Heart right ventricle (tissue), 16 donors: ENCODE results near the gene NEU4. TPM values are rescaled to one million over a fixed set of nuclear protein-coding genes. Genes with fewer than 3 reads are reported as not detected.

ENCODE experiments used
- ATAC-seq, 8 donors: fragments of 200-7000 bp; cut with Tn5 transposase; one replicate each; pipeline ENCODE4 v1.9.1; 2020; ENCODE audit warnings: mild to moderate bottlenecking in 8 of 8, moderate library complexity in 8 of 8, moderate number of reproducible peaks in 1 of 8
- DNase-seq, 2 donors: peaks; one replicate each; pipeline ENCODE4 v3.0.0-alpha.2; 2020
- H3K27ac ChIP-seq, 10 donors: fragments of 200-600 bp; sonication (generic) in 2 of 10; one replicate each; pipeline versions ENCODE4 v1.5.0 to v1.8.0; 2020 to 2022; ENCODE audit warnings: mild to moderate bottlenecking in 3 of 10
- H3K27me3 ChIP-seq, 7 donors: fragments of 200-600 bp; one replicate each; pipeline ENCODE4 v1.8.0; 2021 to 2022; ENCODE audit warnings: mild to moderate bottlenecking in 2 of 7
- H3K36me3 ChIP-seq, 9 donors: fragments of 200-600 bp; sonication (generic) in 1 of 9; one replicate each; pipeline versions ENCODE4 v1.5.0 to v1.8.0; 2020 to 2022; ENCODE audit warnings: mild to moderate bottlenecking in 2 of 9
- H3K4me1 ChIP-seq, 9 donors: fragments of 200-600 bp; sonication (generic) in 1 of 9; one replicate each; pipeline versions ENCODE4 v1.5.0 to v1.8.0; 2020 to 2022; ENCODE audit warnings: mild to moderate bottlenecking in 4 of 9
- H3K4me3 ChIP-seq, 10 donors: fragments of 200-600 bp; sonication (generic) in 2 of 10; one replicate each; pipeline versions ENCODE4 v1.5.0 to v1.8.0; 2020 to 2022; ENCODE audit warnings: mild to moderate bottlenecking in 7 of 10, moderate library complexity in 2 of 10
- H3K9me3 ChIP-seq, 11 donors: fragments of 200-600 bp in 10 of 11; sonication (generic) in 2 of 11; one replicate each; pipeline versions ENCODE4 v1.5.0 to v1.8.0; 2013 to 2022; ENCODE audit warnings: mild to moderate bottlenecking in 2 of 11, control low read depth in 1 of 11, moderate library complexity in 1 of 11
- CTCF ChIP-seq, 9 donors: fragments of 200-600 bp; sonication (generic) in 2 of 9; IDR thresholded peaks; one replicate each; pipeline versions ENCODE4 v1.5.0 to v1.8.0; 2021 to 2022; ENCODE audit warnings: antibody characterized with exemption in 9 of 9, mild to moderate bottlenecking in 5 of 9, moderate library complexity in 1 of 9
- WGBS, 2 donors: extraction: QIAGEN DNeasy Blood & Tissue Kit; methylation state at CpG; one replicate each; pipeline ENCODE4 v1.1.7; 2013; ENCODE audit warnings: inconsistent platforms in 1 of 2; 5-methylcytosine and 5-hydroxymethylcytosine counted together
- intact Hi-C, 10 donors: fragments of 100-400 bp; cut with DNase I; formaldehyde crosslinking; loops; one replicate each; pipeline versions ENCODE4 v1.11.1 to v1.14.2; 2022
- polyA plus RNA-seq, 2 donors: library from polyadenylated mRNA; stranded (reverse); fragments of 200-250 nt; gene quantifications; one replicate each; pipeline ENCODE4 v1.2.3, GENCODE V29; 2013
- total RNA-seq, 10 donors: library from RNA; stranded (reverse); fragmentation: NEBNext Ultra II Directional in 3 of 10; extraction: Animal tissue kit (Norgen Biotek cat#: 25700) in 3 of 10; gene quantifications; one replicate each; pipeline versions ENCODE4 v1.2.1 to v1.2.4, GENCODE V29; 2021 to 2023
- donor health status: Arrhythmogenic right ventricular cardiomyopathy.
- donor health status: ischemic (EF 13 %, LVEDD 7.1; RV severe dilation, severe dysfunction).
- donor health status: healthy with polysubstance abuse.
- donor health status: DM: no; HTN: yes; CAD: no.
- donor health status: DM: no; HTN: no; CAD: no.
- donor health status: ischemic (EF 25% LVEDD 6.9; RV normal size, moderate dysfunction).
- donor health status: ischemic (EF 25% LVEDD 5.7; RV mildly dilated, moderate dysfunction).
- donor health status: healthy.
- donor health status: DM: yes; HTN: yes; CAD: no.
- donor health status: Ischemic cardiomyopathy.
- donor health status: ischemic (EF 35%, LVEDD 5.7; RV mildly dilated, moderate dysfunction).
- donor health status: nonischemic (EF 11% LVEDD 7.7; RV severe dilation, severe dysfunction).
- donor health status: DM: yes; HTN: yes; CAD: no.
- donor health status: PGD.
- donor health status: ischemic (EF 29% LVEDD 5.4; RV normal size, mild dysfunction).
- donor health status: nonischemic (EF 23%, LVEDD 6.1; RV moderate dilation, normal function).

Gene NEU4
- total and polyA plus RNA-seq, 12 donors: 0.07 to 1.2 (median 0.46) TPM; not detected in 2

GRCh38 chr2:241811201-241811951 is 2.4 kb downstream of the NEU4 start:
- Histone ChIP-seq H3K4me1 (peaks cover 3 to 28% (median 18%) of the 10 kb centered on the region in 9 donors), H3K4me3 (peak overlapping the region in 2 of 10 donors; percentile 20 to 22), H3K9me3 (no peaks in the 10 kb centered on the region), H3K27me3 (peaks cover 0 to 4% (median 0%) of the 10 kb centered on the region in 7 donors), H3K27ac (peak overlapping the region in 9 of 10 donors; percentile 45 to 89 (median 77)), H3K36me3 (no peaks in the 10 kb centered on the region)
- TF ChIP-seq CTCF (IDR thresholded peaks at IDR 0.05): no peak
- 76 to 80% methylated on average over 27 of the region's 27 CpGs for WGBS, 2 donors
- intact Hi-C loops: no loop called here
- ATAC-seq: peak; percentile 54 to 92 (median 83)
- peak; percentile 66 to 82 for DNase-seq

GRCh38 chr2:241811952-241812729 is 3.1 kb downstream of the NEU4 start:
- H3K27ac ChIP-seq: peak overlapping the region in 1 of 10 donors; percentile 13
- H3K27me3 ChIP-seq: peaks cover 0 to 4% (median 0%) of the 10 kb centered on the region in 7 donors
- TF ChIP-seq CTCF (IDR thresholded peaks at IDR 0.05): no peak
- no peak overlapping the region for H3K4me3 ChIP-seq
- 79 to 89% methylated on average over 20 of the region's 20 CpGs for WGBS, 2 donors
- peaks cover 3 to 34% (median 18%) of the 10 kb centered on the region in 9 donors for H3K4me1 ChIP-seq
- H3K36me3 ChIP-seq: no peaks in the 10 kb centered on the region
- ATAC-seq (no peak), DNase-seq (no peak)
- no peaks in the 10 kb centered on the region for H3K9me3 ChIP-seq
- intact Hi-C loops: no loop called here

- Histone ChIP-seq H3K27ac (peak overlapping the region in 2 of 10 donors; percentile 7 to 25), H3K4me3 (no peak overlapping the region), H3K4me1 (peaks cover 3 to 39% (median 18%) of the 10 kb centered on the region in 9 donors), H3K9me3 (no peaks in the 10 kb centered on the region), H3K36me3 (no peaks in the 10 kb centered on the region), H3K27me3 (peaks cover 0 to 4% (median 0%) of the 10 kb centered on the region in 7 donors)
- peak in 1 of 2 donors; percentile 14 for DNase-seq
- TF ChIP-seq CTCF (IDR thresholded peaks at IDR 0.05): no peak
- intact Hi-C loops: no loop called here
- ATAC-seq: peak in 1 of 8 donors; percentile 41
- 83 to 85% methylated on average over 37 to 40 of the region's 40 CpGs for WGBS, 2 donors
Observed at GRCh38 chr2:241812730-241813643, 4.0 kb downstream of the NEU4 start.
